SH-SY5Y (cell line): ENCODE results near the gene PIK3R4.

Source experiments
- GATA2 ChIP-seq: IDR thresholded peaks from 2 replicates; pipeline ENCODE4 v1.6.1; 2011; ENCODE audit warnings: mild to moderate bottlenecking, low read depth, low read length
- GATA3 ChIP-seq: IDR thresholded peaks from 2 replicates; pipeline ENCODE4 v1.6.1; 2011; ENCODE audit warnings: low read depth, mild to moderate bottlenecking, low read length, moderate library complexity

- TF ChIP-seq GATA2 (no peak), GATA3 (no peak)
These were observed 97.5 kb downstream of the PIK3R4 start for GRCh38 chr3:130649061-130649654.
